ENCODE results near the gene AKR1C2.
"Not testable (repeated sequence)": the region's sequence is repeated elsewhere in the genome, so short reads cannot be mapped to it uniquely, and the experiment has no call there.

Gene AKR1C2

DNA sequence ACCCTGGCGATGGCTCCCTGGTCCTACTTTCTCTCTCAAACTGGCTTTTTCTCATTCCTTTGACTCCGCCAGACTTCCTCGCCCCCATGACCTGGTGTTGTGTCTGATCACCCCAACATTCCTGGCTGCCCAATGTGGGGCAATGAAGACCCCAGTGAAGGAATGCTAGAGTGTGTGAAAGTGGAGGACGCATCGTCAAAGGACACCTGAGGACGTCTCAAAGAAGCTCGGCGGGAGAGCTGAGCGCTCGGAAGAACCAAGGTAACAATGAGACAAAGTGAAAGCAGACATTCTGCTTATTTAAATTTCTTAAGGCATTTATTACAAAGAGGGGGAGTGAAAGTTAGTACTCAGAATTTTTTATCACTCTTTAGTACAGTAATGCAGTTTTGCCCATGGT lies 31.7 kb upstream of the AKR1C2 start:
- CTCF ChIA-PET = no interaction called here
- no peak overlapping the region for H3K27ac ChIP-seq
- TF ChIP-seq, protein P1, sequence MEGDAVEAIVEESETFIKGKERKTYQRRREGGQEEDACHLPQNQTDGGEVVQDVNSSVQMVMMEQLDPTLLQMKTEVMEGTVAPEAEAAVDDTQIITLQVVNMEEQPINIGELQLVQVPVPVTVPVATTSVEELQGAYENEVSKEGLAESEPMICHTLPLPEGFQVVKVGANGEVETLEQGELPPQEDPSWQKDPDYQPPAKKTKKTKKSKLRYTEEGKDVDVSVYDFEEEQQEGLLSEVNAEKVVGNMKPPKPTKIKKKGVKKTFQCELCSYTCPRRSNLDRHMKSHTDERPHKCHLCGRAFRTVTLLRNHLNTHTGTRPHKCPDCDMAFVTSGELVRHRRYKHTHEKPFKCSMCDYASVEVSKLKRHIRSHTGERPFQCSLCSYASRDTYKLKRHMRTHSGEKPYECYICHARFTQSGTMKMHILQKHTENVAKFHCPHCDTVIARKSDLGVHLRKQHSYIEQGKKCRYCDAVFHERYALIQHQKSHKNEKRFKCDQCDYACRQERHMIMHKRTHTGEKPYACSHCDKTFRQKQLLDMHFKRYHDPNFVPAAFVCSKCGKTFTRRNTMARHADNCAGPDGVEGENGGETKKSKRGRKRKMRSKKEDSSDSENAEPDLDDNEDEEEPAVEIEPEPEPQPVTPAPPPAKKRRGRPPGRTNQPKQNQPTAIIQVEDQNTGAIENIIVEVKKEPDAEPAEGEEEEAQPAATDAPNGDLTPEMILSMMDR (conservative IDR thresholded peaks at IDR 0.05; ENCODE audit: low read depth) = no peak
- no peak for DNase-seq (ENCODE audit: low spot score)
- POLR2A ChIA-PET (ENCODE audit: low non-redundant PET) = no interaction called here

DNA sequence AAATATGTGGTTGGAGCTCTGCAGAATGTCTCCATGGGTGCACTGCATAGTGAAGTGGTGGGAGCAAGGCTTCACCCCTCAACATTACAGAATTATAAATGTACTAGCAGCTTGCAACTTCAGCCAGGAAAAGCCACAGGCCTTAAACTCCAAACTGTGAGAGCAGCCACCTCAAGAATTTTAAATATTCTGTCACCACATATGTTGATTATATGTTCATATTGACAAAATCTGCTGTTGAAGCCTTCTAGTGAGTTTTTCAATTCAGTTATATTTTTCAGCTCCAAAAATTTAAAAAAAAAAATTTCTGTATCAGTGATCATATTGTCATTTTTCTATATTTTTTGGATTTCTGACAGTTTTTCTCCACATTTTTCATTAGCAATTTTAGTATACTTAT lies 30.9 kb upstream of the AKR1C2 start:
- DNase-seq (ENCODE audit: low spot score) = no peak
- CTCF ChIA-PET = no interaction called here
- no peak overlapping the region for H3K27ac ChIP-seq
- POLR2A ChIA-PET (ENCODE audit: low non-redundant PET) = no interaction called here
- TF ChIP-seq, protein P1 (conservative IDR thresholded peaks at IDR 0.05; ENCODE audit: low read depth) = no peak

DNA sequence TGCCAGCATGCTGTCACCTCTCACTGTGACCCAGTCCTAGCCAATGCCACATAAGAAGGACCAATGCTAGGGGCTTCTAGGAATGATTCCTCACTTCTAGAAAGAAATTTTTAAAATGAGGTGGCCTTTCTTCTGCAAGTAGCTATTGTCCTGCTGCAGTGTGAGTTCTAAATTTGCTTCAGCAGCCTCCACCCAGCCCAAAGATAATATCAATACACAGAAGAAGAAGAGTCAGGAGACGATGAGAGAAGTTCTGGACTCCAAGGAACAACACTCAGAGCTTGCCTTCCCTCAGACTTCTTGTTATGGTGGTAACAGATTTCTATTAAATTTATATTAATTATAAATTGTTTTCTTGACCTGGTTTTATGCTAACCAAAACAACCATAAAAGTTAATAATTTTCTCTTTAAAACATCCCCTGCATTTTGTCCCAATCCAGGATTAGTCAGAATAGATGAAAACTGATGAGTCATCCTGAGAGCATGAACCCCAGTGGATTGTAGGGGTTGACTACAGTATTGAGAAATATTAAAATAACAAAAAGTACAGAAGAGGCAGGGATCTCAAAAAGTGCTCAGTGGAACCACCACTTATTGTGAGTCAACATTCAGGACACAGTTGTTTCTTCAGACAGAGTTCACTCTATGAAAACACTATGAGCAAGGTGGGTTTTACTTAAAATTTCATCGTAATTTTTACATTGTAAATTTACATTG lies 29.6 kb upstream of the AKR1C2 start:
- CTCF ChIA-PET = no interaction called here
- DNase-seq (ENCODE audit: low spot score) = peak; percentile 83
- TF ChIP-seq, protein P1 (conservative IDR thresholded peaks at IDR 0.05; ENCODE audit: low read depth) = no peak
- POLR2A ChIA-PET (ENCODE audit: low non-redundant PET) = no interaction called here
- peak overlapping the region; percentile 79 for H3K27ac ChIP-seq

DNA sequence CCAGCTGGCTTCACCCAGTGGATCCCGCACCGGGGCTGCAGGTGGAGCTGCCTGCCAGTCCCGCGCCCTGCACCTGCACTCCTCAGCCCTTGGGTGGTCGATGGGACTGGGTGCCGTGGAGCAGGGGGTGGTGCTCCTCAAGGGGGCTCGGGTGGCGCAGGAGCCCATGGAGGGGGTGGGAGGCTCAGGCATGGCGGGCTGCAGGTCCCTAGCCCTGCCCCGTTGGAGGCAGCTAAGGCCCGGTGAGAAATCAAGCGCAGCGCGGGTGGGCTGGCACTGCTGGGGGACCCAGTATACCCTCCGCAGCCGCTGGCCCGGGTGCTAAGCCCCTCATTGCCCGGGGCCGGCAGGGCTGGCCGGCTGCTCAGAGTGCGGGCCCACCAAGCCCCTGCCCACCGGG lies 28.8 kb upstream of the AKR1C2 start:
- peak overlapping the region; percentile 79 for H3K27ac ChIP-seq
- CTCF ChIA-PET; POLR2A ChIA-PET (ENCODE audit: low non-redundant PET); DNase-seq (ENCODE audit: low spot score): not testable (repeated sequence)

DNA sequence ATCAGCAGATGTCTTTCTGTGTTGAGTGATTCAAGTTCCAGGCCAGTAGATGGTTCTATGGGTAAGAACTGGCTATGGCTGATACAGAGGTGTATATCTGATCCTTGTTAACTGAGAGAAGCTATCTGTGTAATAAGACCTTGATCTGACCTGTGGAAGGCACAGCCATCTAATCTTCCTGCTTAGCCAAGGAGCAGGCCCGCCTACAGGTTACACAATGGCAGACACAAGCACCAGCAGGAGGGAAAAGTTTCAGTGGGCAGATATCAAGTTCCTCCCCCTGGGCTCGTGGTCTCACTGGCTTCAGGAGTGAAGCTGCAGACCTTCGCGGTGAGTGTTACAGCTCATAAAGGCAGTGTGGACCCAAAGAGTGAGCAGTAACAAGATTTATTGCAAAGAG lies 27.9 kb upstream of the AKR1C2 start:
- CTCF ChIA-PET = interaction anchor here (0.6 kb wide), 1 partner anchor 250 kb away, joined by 5 read pairs; no protein-coding TSS in a partner anchor
- POLR2A ChIA-PET (ENCODE audit: low non-redundant PET); H3K27ac ChIP-seq; DNase-seq (ENCODE audit: low spot score): not testable (repeated sequence)

DNA sequence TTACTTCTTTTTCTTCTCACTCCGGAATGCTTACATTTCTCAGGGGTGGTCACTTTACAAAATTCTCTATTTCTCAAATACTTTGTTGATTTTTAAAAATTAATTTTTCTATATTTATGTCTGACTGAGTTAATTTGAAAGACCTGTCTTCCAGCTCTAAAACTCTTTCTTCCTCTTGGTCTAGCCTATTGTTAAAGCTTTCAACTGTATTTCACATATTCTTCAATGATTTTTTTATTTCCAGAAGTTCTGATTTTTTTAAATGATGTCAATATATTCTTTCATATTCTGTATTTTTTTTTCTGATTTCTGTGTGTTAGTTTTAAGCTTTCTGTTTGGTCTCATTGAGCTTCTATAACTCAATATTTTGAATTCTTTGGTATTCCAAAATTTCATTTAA lies 27.3 kb upstream of the AKR1C2 start:
- CTCF ChIA-PET = interaction anchor here (0.6 kb wide), 1 partner anchor 250 kb away, joined by 5 read pairs; no protein-coding TSS in a partner anchor
- H3K27ac ChIP-seq = no peak overlapping the region
- no peak for DNase-seq (ENCODE audit: low spot score)
- TF ChIP-seq, protein P1 (conservative IDR thresholded peaks at IDR 0.05; ENCODE audit: low read depth) = no peak
- POLR2A ChIA-PET (ENCODE audit: low non-redundant PET) = no interaction called here

DNA sequence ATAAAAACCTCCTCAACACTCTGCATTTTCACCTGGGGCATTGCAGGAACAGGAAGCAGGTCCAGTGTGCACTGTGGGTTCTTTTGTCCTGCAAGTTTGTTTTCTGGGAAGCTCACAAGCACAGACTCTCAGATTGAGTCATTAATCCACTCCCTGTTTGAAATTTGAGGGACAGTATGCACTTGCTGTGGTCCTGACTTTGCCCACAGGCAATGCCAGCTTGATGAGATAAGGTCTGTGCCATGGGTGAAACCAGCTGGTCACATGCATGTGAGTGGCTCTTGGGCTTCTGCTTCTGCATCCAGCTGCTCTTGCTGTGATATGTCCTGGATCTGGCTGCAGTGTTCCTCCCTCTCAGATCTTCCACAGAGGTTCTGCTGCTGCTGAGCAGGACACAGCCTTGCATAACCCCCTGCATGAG lies 21.8 kb upstream of the AKR1C2 start:
- H3K27ac ChIP-seq; DNase-seq (ENCODE audit: low spot score); POLR2A ChIA-PET (ENCODE audit: low non-redundant PET); CTCF ChIA-PET: not testable (repeated sequence)

DNA sequence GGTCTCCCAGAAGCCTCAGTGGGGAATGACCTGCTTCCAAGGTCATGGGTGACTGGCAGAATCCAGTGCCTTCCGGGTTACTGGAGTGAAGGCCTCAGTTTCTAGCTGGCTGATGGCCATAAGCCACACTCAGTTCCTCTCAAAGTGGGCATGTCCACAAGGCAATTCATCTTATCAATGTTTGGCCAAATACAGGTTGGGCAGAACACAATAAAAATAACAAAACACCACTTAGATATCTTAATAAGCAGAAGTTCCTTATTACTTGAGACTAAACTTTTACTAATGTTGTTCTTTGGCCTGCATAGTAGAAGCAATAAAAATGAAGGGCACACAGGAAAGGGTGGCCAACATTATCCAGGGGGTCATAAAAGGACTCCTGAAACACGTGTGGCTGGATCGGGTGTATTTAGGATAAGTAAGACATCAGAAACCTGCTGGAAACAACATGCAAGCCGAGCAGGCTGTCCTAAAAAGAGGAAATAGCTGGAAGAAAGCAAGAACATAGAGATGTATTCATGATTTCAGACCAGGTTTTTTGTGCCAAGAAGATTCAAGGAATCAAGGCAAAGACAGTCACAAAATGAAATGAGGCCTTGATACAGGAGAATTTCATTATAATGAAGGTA lies 19.6 kb upstream of the AKR1C2 start:
- CTCF ChIA-PET = no interaction called here
- DNase-seq (ENCODE audit: low spot score) = no peak
- POLR2A ChIA-PET (ENCODE audit: low non-redundant PET) = no interaction called here
- TF ChIP-seq, protein P1 (conservative IDR thresholded peaks at IDR 0.05; ENCODE audit: low read depth) = no peak
- H3K27ac ChIP-seq = no peak overlapping the region

DNA sequence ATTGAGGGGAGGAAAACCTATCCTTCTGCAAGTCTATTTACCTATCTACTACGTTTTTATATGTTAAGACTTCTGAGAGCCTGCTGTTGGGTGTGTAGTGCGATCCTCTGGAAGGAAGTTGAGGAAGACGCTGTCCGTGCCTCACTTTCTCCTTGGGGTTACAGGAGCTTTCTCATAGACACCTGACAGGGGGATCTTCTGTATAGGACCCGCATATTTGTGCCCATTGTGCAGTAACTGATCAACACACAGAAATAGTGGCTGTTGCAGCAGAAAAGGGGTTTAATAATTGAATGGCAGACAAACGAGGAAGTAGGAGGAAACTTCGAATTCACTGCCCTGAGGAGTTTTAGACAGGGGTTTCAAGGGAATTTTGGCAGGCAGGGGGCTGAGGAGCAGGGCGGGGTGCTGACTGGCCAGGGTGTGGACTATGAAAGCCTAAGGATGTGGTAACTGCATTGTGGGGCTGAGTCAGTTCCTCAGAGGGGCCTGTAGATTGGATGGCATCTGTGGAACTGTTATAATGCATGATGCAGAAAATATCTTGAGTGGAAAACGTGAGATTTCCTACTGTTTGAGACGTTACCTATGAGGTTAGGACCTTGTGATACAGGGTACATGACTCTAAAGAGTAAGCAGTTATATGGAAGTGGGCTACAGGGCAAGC lies 18.1 kb upstream of the AKR1C2 start:
- CTCF ChIA-PET = interaction anchor here (0.6 kb wide), 1 partner anchor 120 kb away, joined by 3 read pairs; no protein-coding TSS in a partner anchor
- POLR2A ChIA-PET (ENCODE audit: low non-redundant PET); DNase-seq (ENCODE audit: low spot score): not testable (repeated sequence)
- H3K27ac ChIP-seq = 0 out of 2 replicates have a peak overlapping the region, but pooled peaks have one; percentile 42

DNA sequence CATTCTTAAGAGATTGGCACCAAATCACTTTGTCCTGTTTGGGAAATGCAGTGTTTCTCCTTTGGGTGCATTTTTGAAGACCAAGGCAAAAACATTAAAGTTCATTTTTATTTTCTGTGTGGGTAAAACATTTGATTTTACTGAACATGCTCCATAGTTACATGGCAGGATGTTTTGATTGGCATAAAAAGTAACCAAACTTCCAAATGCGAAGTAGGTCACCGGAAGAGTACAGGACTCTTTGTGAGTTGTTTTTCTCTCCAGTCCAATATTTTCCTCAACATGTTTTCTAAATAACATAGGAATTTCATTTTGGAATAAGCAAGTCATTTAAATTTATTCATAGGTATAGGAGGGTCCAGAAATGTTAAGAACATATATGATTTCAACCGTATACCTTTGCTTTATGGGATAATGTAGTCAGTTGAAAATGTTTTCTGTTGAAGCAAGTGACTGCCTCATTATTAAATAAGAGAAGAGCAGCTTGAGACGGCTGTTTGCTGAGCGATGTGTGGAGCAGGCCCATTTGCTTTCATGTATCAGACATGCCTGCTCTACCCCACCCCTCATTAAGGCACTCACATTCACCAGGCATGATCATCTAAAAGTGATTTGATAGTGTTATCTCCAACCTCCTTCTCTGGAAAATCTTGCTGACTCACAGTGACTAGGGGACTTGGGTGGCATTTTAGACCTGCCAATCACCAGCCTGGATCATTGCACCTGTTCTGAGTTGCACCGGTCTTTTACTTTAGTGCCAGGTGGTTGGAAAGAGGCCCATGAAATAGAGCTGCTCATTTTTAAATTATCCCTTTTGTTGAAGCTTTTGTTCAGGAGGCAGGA lies 16.3 kb upstream of the AKR1C2 start:
- POLR2A ChIA-PET (ENCODE audit: low non-redundant PET); DNase-seq (ENCODE audit: low spot score); CTCF ChIA-PET; H3K27ac ChIP-seq: not testable (repeated sequence)

All from RWPE1 (cell line).